GM18526 (cell line): Measurements from ENCODE around the gene EPB41L4A.

Experiments
- POLR2A ChIP-seq: IDR thresholded peaks from 3 replicates; pipeline ENCODE4 v1.6.1; 2011; ENCODE audit not compliant: insufficient read length; ENCODE audit errors: extremely low read depth

EPB41L4A gene

GRCh38 chr5:112371067-112371466 lies 48.0 kb downstream of the EPB41L4A start:
- no peak for TF ChIP-seq POLR2A

GRCh38 chr5:112367400-112367799 lies 51.7 kb downstream of the EPB41L4A start:
- TF ChIP-seq POLR2A, result no peak

GRCh38 chr5:112366987-112367386 lies 52.1 kb downstream of the EPB41L4A start:
- TF ChIP-seq POLR2A, result no peak

GRCh38 chr5:112356178-112356956 lies 62.7 kb downstream of the EPB41L4A start:
- TF ChIP-seq POLR2A, result no peak

GRCh38 chr5:112355058-112355685 lies 63.9 kb downstream of the EPB41L4A start:
- no peak for TF ChIP-seq POLR2A

GRCh38 chr5:112353678-112354077 lies 65.4 kb downstream of the EPB41L4A start:
- no peak for TF ChIP-seq POLR2A

GRCh38 chr5:112351225-112351624 lies 67.9 kb downstream of the EPB41L4A start:
- no peak for TF ChIP-seq POLR2A

- TF ChIP-seq POLR2A, result no peak
Observed at GRCh38 chr5:112350626-112351025, 68.5 kb downstream of the EPB41L4A start.

GRCh38 chr5:112349371-112349770 lies 69.7 kb downstream of the EPB41L4A start:
- TF ChIP-seq POLR2A, result no peak

- no peak for TF ChIP-seq POLR2A
Observed at GRCh38 chr5:112348915-112349314, 70.2 kb downstream of the EPB41L4A start.

GRCh38 chr5:112348387-112348786 lies 70.7 kb downstream of the EPB41L4A start:
- no peak for TF ChIP-seq POLR2A

- no peak for TF ChIP-seq POLR2A
Observed at GRCh38 chr5:112346411-112347044, 72.5 kb downstream of the EPB41L4A start.

GRCh38 chr5:112344540-112344939 lies 74.5 kb downstream of the EPB41L4A start:
- TF ChIP-seq POLR2A, result no peak

GRCh38 chr5:112342389-112342788 lies 76.7 kb downstream of the EPB41L4A start:
- no peak for TF ChIP-seq POLR2A

GRCh38 chr5:112339761-112340160 lies 79.3 kb downstream of the EPB41L4A start:
- TF ChIP-seq POLR2A, result no peak

GRCh38 chr5:112338681-112339337 lies 80.3 kb downstream of the EPB41L4A start:
- TF ChIP-seq POLR2A, result no peak

- TF ChIP-seq POLR2A, result no peak
Observed at GRCh38 chr5:112333331-112333781, 85.7 kb downstream of the EPB41L4A start.
